GM18507 (cell line): ENCODE data around the gene ALG14.

Experiments
- DNase-seq: peaks from one replicate; pipeline ENCODE4 v3.0.0; 2011; ENCODE audit warnings: low read depth; ENCODE audit not compliant: insufficient read length; ENCODE audit errors: extremely low spot score
- FAIRE-seq: peaks from 2 replicates; lab custom pipeline; 2011; peaks lifted over from hg19 to GRCh38; lab: Jason Lieb, UNC

Gene ALG14

DNA sequence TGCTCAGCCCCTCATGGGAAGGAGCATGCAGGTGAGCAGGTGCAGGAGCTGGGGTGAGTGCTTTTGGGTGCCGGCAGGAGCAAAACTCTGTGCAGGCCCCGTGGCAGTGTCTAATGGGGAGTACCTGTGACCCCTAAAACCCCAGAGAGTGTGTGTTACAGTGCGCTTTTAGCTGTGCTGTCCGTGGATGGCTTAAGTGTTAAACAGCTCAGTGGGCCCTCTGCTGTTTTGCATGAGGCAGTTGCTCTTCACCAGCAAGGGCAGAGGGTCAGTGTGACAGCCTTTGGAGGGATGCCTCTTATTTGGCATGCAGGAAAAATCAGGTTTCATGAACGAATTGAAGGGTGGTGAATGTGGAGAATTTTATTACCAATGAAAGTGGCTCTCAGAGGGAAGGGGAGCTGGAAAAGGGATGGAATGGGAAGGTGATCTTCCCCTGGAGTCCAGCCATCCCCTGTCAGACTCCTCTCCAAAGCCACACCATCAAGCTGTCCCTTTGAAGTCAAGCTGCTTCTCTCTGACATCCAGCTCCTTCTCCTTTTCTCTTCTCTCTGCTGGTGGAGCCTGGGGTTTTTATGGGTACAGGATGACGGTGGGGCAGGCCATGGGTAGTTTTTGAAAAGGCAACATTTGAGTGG is 17.0 kb upstream of the ALG14 start:
- DNase-seq, result no peak
- no peak for FAIRE-seq

- FAIRE-seq, result no peak
- DNase-seq, result no peak
Measured at GRCh38 chr1:95088303-95088702, 15.6 kb upstream of the ALG14 start.

- FAIRE-seq, result no peak
- no peak for DNase-seq
Measured at GRCh38 chr1:95086949-95087533, 14.3 kb upstream of the ALG14 start.

DNA sequence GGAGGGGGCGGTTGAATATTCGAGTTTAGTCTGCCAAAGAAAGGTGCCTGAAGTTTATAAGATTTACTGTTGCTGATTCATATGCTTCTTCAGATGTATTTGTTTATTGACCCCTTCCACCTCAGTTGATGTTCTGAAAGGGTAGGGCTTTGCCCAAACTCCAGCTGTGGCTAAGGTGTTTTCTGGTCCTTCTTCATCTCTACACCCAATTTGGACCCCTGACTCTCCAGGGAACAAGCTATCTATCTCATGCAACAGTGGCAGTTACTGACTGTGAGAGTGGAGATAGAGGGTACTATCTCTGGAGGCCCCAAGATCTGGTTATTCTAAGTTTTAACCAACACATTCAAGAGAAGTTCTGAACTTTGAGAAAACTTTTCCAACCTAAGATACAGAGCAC is 12.6 kb upstream of the ALG14 start:
- FAIRE-seq, result no peak
- no peak for DNase-seq

- peak; percentile 60 for FAIRE-seq
- no peak for DNase-seq
Measured at GRCh38 chr1:95084317-95085176, 11.8 kb upstream of the ALG14 start.

DNA sequence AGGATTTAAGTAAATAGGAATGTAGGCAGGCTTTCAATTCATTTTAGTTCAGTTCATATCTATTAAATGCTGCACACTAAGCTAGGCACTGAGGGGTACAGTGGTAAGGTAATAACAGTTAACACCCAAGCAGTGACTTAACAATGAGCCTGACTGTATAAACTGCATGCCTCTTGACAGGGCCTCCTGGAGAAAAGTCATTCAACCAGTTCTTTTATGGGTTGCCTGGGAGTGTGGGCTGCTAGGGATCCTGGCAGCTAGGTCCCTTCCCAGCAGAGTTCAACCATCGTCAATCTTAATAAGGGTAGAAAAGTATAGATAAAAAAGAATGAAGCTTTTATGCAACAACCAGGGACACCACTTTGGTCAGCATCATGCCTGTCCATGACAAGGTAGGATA is 8.1 kb upstream of the ALG14 start:
- no peak for FAIRE-seq
- no peak for DNase-seq

- DNase-seq (no peak), FAIRE-seq (no peak)
Measured at GRCh38 chr1:95080446-95080845, 7.7 kb upstream of the ALG14 start.

- FAIRE-seq (no peak), DNase-seq (no peak)
Measured at GRCh38 chr1:95076034-95076433, 3.3 kb upstream of the ALG14 start.

DNA sequence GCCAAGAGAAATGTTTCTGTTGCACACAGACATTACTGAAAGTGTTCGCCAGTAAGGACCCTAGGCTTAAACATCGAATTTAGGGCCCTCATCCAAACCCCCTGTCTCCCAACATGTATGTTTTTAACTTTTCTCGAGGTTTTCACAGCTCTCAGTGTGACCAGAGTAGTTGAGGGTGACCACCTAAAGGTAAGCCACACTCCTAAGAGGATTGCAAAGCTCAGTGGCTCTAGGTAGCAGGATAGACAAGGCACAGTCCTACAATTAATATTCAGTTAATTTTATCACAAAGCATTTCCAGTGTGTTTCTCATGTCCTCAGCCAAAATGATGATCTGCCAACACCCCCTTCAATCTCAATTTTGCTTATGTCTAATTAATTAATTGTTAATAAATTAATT is 695 bp upstream of the ALG14 start:
- DNase-seq (no peak), FAIRE-seq (no peak)

DNA sequence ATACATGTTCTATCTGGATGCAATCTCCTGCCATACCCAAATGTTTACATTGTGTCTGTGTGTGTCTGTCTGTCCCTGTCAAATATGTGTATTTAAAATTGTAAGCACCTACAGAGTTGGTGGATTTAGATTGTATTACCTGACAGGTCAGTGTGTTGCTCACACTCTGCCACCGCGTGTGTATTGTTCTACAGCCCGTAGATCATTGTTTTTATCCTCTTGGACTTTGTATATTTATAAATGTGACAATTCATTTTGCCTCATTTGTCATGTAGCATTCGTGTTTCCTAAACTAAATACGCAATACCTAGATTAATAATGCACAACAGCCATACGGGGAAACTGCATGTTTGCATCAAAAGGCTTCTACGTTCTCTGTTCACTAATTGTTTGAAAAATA is 634 bp downstream of the ALG14 start:
- DNase-seq, result no peak
- FAIRE-seq, result no peak

- DNase-seq, result no peak
- no peak for FAIRE-seq
Measured at GRCh38 chr1:95071539-95071938, 1.2 kb downstream of the ALG14 start.

GRCh38 chr1:95069710-95070093 is 3.0 kb downstream of the ALG14 start:
- FAIRE-seq (no peak), DNase-seq (no peak)

DNA sequence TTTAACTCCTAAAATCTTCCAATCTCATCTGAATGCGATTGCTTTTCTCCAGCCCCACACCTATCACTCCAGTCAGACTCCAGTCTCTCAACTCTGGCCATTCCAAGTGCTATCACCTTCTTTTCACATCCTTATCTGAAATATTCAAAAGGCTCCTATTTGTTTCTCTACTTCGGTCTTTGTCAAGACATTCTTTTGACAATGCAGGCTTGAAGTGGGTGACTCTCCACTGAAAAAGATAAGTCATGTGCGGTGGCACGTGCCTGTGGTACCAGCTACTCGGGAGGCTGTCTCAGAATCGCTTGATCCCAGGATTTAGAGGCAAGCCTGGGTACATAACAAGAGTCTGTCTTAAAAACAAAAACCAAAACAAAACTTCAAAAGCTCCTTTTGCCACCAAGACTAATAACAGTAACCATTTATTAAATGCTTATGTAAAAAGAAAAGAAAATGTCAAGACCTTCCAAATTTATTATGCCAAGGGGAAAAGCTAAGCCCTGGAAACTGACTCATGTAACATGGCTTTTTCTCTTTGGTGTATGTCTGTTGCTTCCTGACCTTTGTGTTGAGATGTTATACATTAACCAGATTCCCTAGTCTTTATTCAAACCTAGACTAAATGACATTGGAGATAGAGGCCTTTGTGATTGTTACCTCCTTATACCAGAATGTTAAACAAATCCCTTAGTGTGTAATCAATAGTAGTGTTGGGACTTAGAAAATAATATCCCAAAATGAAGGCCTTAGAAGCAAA is 3.6 kb downstream of the ALG14 start:
- FAIRE-seq, result no peak
- no peak for DNase-seq

- no peak for FAIRE-seq
- DNase-seq, result no peak
Measured at GRCh38 chr1:95067568-95067967, 5.2 kb downstream of the ALG14 start.

DNA sequence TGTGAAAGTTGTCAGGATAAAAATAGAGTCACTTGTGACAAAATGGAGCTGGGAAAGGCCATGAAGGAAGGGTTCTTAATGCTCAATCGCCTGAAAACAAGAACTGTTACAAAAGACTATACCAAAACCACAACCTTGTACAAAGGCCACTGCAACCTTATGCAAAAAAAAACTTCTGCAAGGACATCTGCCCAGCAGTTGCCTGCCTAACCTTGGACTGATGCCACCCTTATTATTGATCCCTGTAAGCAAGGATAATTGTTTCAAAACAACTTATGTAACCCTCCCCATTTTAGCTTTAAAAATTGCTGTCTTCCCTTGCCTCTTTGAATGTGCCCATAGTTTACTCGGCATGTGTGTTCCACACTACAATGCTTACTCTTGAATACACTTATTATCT is 5.7 kb downstream of the ALG14 start:
- no peak for DNase-seq
- no peak for FAIRE-seq

DNA sequence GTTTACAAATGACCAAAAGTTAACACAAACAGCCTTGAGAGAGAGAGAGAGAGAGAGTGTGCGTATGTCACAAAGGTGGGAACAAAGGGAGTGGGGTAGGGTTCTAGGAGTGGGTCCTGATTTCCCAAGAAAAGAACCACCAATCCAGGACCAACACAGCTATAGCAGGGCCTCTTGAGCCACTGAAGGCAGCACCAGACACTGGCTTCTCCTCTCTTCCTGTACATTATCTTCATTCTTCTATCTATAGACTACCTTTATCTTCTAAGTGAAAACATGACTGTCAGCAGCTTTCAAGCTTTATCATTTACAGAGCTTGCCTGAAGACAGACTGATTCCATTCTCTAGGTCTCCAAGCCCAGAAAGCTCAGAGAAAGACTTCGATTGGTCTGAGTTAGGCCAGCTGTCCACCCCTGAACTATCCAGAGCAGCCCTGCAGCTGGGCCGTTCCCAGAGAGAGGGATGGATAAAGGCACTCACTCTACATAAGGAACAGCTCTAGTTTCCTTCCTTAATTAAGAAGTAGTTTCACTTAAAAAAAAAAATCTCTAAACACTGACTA is 11.2 kb downstream of the ALG14 start:
- no peak for DNase-seq
- FAIRE-seq, result no peak

GRCh38 chr1:95058974-95059373 is 13.8 kb downstream of the ALG14 start:
- FAIRE-seq, result no peak

GRCh38 chr1:95057351-95057750 is 15.4 kb downstream of the ALG14 start:
- FAIRE-seq, result no peak
- no peak for DNase-seq

More at GRCh38 chr1:95058974-95059373, 13.8 kb downstream of the ALG14 start:
- no peak for DNase-seq

DNA sequence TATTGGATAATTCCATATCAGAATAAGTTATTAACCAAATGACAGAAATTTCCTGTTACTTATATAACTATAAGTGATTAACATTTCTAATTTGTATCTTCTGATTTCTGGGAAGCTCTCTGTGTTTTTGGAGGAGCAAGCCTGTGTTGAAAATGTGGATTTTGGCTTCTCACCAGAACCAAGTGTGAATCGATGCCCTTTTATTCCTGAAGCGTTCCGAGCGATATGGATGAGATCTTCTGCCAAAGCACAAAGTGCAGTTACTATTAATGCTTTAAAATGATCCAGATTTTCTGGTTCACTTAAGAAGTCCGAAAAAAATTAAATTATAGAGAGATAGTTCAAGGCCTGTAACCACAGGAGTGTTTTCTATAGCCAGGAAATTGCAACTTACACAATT is 22.8 kb downstream of the ALG14 start:
- FAIRE-seq (no peak), DNase-seq (no peak)

GRCh38 chr1:95048317-95048716 is 24.4 kb downstream of the ALG14 start:
- DNase-seq (no peak), FAIRE-seq (no peak)
